Gastrocnemius medialis (tissue), 4 donors: ENCODE measurements around the gene NFIC.
"Not testable (repeated sequence)": the region's sequence is repeated elsewhere in the genome, so short reads cannot be mapped to it uniquely, and the experiment has no call there.

Experiments
- CTCF ChIP-seq, 5 experiments: fragments of 450-650 bp in 3 of 5; fragments of 200-600 bp in 2 of 5; sonication (generic) in 2 of 5; IDR thresholded peaks in 4 of 5; conservative IDR thresholded peaks in 1 of 5; 1 replicate in 4 of 5; 2 replicates in 1 of 5; pipeline ENCODE4 v1.5.1; 2016 to 2019; ENCODE audit warnings: antibody characterized with exemption in 5 of 5, mild to moderate bottlenecking in 3 of 5, moderate library complexity in 3 of 5
- POLR2A ChIP-seq, 2 donors: fragments of 450-650 bp; IDR thresholded peaks; one replicate each; pipeline ENCODE4 v1.6.1; 2017; ENCODE audit warnings: antibody characterized with exemption in 2 of 2, mild to moderate bottlenecking in 2 of 2, moderate library complexity in 2 of 2

DNA sequence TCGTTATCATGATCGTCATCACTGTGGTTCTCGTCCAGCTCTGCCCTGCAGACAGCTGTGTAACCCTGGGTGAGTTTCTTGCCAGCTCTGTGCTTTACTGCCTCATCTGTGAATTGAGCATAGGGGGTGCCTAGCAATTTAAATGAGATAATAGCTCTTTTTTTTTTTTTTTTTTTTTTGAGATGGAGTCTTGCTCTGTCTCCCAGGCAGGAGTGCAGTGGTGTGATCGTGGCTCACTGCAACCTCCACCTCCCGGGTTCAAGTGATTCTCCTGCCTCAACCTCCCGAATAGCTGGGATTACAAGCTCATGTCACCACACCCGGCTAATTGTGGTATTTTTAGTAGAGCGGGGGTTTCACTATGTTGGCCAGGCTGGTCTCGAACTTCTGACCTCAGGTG lies 25.5 kb downstream of the NFIC start:
- TF ChIP-seq POLR2A (IDR thresholded peaks at IDR 0.05); CTCF (IDR thresholded peaks at IDR 0.05 in 4 of 5, conservative IDR thresholded peaks at IDR 0.05 in 1 of 5): not testable (repeated sequence)
